Lung microvascular endothelial cell (primary cell): ENCODE results near the gene GLCE. TPM values are rescaled to one million over a fixed set of nuclear protein-coding genes. Genes with fewer than 3 reads are reported as not detected.
"Not testable (repeated sequence)": the region's sequence is repeated elsewhere in the genome, so short reads cannot be mapped to it uniquely, and the experiment has no call there.

Source experiments
- DNase-seq, 2 donors: peaks; one replicate each; pipeline versions ENCODE4 v3.0.0 to v3.0.0-alpha.2; 2010; ENCODE audit warnings: low read depth in 2 of 2
- total RNA-seq: library from RNA; depleted of rRNA; stranded (reverse); fragments of >200 nt; gene quantifications from 2 replicates; pipeline ENCODE4 v1.2.1, GENCODE V29; 2014

Gene GLCE
- total RNA-seq, 1 donor from 2014 or later: 28.0 TPM

GRCh38 chr15:69271217-69271616 is 110.8 kb downstream of the GLCE start:
- DNase-seq: no peak

- peak; percentile 42 to 47 for DNase-seq
Observed at GRCh38 chr15:69272139-69272538, 111.7 kb downstream of the GLCE start.

GRCh38 chr15:69272891-69273290 is 112.5 kb downstream of the GLCE start:
- DNase-seq: no peak

GRCh38 chr15:69275074-69275670 is 114.7 kb downstream of the GLCE start:
- no peak for DNase-seq

- no peak for DNase-seq
Observed at GRCh38 chr15:69275933-69276560, 115.6 kb downstream of the GLCE start.

GRCh38 chr15:69277316-69277715 is 116.9 kb downstream of the GLCE start:
- DNase-seq: no peak

GRCh38 chr15:69279636-69280035 is 119.2 kb downstream of the GLCE start:
- DNase-seq: no peak

GRCh38 chr15:69280783-69281182 is 120.3 kb downstream of the GLCE start:
- DNase-seq: no peak

GRCh38 chr15:69282104-69282743 is 121.8 kb downstream of the GLCE start:
- no peak for DNase-seq

GRCh38 chr15:69285834-69286233 is 125.4 kb downstream of the GLCE start:
- no peak for DNase-seq

GRCh38 chr15:69288011-69288410 is 127.6 kb downstream of the GLCE start:
- DNase-seq: no peak

GRCh38 chr15:69288531-69289341 is 128.3 kb downstream of the GLCE start:
- DNase-seq: no peak

- DNase-seq: no peak
Observed at GRCh38 chr15:69289342-69290146, 129.1 kb downstream of the GLCE start.

- DNase-seq: no peak
Observed at GRCh38 chr15:69290346-69291164, 130.1 kb downstream of the GLCE start.

- DNase-seq: not testable (repeated sequence)
Observed at GRCh38 chr15:69291651-69292050, 131.2 kb downstream of the GLCE start.

GRCh38 chr15:69292826-69293420 is 132.5 kb downstream of the GLCE start:
- no peak for DNase-seq

- DNase-seq: no peak
Observed at GRCh38 chr15:69293741-69294615, 133.5 kb downstream of the GLCE start.

- no peak for DNase-seq
Observed at GRCh38 chr15:69296606-69297005, 136.2 kb downstream of the GLCE start.
